ENCODE data around the gene GAMT.
A peak's percentile ranks its signal among the peaks of the same experiment; 100 is the strongest.

GAMT gene

DNA sequence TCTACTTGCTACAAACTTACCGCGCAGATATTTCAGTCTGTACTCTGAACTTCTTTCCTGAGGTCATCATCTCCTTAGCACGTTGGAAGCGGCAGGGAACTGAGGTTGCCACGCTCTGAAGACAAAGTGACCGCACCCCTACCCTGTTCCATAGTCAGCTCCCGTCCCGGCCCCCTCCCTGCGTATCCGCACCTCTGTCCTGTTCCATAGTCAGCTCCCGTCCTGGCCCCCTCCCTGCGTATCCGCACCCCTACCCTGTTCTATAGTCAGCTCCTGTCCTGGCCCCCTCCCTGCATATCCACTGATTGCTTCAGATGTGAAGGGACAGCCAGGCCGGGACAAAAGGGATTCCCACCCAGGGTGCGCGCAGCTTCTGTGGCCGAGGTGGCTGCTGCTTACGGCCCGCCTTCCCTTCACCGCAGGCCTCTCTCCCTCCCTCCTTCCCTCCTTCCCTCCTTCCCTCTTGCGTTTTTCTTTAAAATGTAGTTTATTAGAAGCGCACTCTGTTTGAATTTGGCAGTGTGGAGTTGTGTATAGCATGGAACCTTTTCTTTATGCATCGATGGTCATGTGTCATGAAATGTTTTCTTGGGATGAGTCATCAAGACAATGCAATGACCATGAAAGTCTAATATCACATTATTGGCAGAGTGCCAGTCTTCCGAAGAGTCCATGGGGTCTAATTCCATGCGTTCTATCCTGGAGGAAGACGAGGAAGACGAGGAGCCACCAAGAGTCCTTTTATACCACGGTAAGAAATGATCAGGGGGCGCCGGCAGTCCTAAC lies 39.5 kb downstream of the GAMT start:
- Histone ChIP-seq H3K4me3 (ENCODE audit: low read depth in 1 of 2, low read length in 2 of 2) (no peak overlapping the region), H3K9ac (ENCODE audit: low read depth, low read length) (no peak overlapping the region), H3K4me2 (ENCODE audit: insufficient read depth, low read length) (no peak overlapping the region), H3K27me3 (ENCODE audit: insufficient read depth, low read length, poor library complexity) (no peaks in the 10 kb centered on the region), H4K20me1 (ENCODE audit: insufficient read depth, low read length) (peaks cover 3% of the 10 kb centered on the region), H3K79me2 (ENCODE audit: insufficient read depth, low read length) (peaks cover 25% of the 10 kb centered on the region), H3K9me3 (ENCODE audit: insufficient read depth, low read length, severe bottlenecking) (no peaks in the 10 kb centered on the region), H2AFZ (ENCODE audit: low read depth, low read length) (no peak overlapping the region), H3K36me3 (ENCODE audit: insufficient read depth, low read length) (peaks cover 98% of the 10 kb centered on the region), H3K4me1 (ENCODE audit: insufficient read depth, low read length) (peaks cover 16% of the 10 kb centered on the region; the same call in 1 of the 2 replicates), H3K27ac (ENCODE audit: low read length) (no peak overlapping the region)
- DNase-seq (no peak), ATAC-seq (ENCODE audit: insufficient read depth, low read depth) (no peak)
- no peak for TF ChIP-seq EZH2 (IDR thresholded peaks at IDR 0.05; ENCODE audit: borderline replicate concordance, low read depth, low read length, severe bottlenecking)
- TF ChIP-seq, protein P1, sequence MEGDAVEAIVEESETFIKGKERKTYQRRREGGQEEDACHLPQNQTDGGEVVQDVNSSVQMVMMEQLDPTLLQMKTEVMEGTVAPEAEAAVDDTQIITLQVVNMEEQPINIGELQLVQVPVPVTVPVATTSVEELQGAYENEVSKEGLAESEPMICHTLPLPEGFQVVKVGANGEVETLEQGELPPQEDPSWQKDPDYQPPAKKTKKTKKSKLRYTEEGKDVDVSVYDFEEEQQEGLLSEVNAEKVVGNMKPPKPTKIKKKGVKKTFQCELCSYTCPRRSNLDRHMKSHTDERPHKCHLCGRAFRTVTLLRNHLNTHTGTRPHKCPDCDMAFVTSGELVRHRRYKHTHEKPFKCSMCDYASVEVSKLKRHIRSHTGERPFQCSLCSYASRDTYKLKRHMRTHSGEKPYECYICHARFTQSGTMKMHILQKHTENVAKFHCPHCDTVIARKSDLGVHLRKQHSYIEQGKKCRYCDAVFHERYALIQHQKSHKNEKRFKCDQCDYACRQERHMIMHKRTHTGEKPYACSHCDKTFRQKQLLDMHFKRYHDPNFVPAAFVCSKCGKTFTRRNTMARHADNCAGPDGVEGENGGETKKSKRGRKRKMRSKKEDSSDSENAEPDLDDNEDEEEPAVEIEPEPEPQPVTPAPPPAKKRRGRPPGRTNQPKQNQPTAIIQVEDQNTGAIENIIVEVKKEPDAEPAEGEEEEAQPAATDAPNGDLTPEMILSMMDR (IDR thresholded peaks at IDR 0.05; ENCODE audit: borderline replicate concordance, extremely low read depth, low read length, poor library complexity, severe bottlenecking), result no peak

DNA sequence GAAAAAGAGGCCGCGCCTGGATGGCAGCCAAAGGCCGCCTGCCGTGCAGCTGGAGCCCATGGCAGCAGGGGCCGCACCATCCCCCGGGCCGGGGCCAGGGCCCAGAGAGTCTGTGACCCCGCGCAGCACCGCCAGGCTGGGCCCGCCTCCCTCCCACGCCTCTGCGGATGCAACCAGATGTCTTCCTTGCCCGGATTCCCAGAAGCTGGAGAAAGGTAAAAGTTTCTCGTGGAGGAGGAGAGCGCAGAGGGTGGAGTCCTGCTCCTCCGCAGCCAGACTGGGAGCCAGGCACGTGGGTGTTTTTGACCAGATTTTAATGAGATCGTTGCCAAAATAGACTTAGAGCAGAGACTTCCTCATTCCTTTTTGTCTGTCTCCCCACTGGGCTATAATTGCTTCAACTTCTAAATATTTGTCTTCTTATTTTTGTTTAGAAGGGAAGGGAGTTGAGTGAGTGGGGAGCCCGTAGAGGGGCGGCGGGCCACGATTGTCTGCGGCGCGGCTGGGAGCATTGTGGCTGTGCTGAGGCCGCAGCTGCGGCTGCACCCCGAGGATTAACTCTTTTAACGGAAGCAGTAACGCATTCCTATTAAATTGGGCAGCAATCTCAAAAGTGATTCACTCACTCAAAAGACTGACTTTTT lies 40.4 kb downstream of the GAMT start:
- Histone ChIP-seq H3K4me3 (ENCODE audit: low read depth in 1 of 2, low read length in 2 of 2) (no peak overlapping the region), H3K9me3 (ENCODE audit: insufficient read depth, low read length, severe bottlenecking) (no peaks in the 10 kb centered on the region), H3K4me2 (ENCODE audit: insufficient read depth, low read length) (no peak overlapping the region), H3K4me1 (ENCODE audit: insufficient read depth, low read length) (peaks cover 23% of the 10 kb centered on the region), H3K36me3 (ENCODE audit: insufficient read depth, low read length) (peaks cover 97% of the 10 kb centered on the region), H2AFZ (ENCODE audit: low read depth, low read length) (no peak overlapping the region), H3K27me3 (ENCODE audit: insufficient read depth, low read length, poor library complexity) (no peaks in the 10 kb centered on the region), H4K20me1 (ENCODE audit: insufficient read depth, low read length) (peaks cover 3% of the 10 kb centered on the region), H3K79me2 (ENCODE audit: insufficient read depth, low read length) (peaks cover 33% of the 10 kb centered on the region), H3K27ac (ENCODE audit: low read length) (no peak overlapping the region), H3K9ac (ENCODE audit: low read depth, low read length) (0 out of 2 replicates have a peak overlapping the region, but pooled peaks have one; percentile 10)
- TF ChIP-seq EZH2 (IDR thresholded peaks at IDR 0.05; ENCODE audit: borderline replicate concordance, low read depth, low read length, severe bottlenecking), result no peak
- TF ChIP-seq, protein P1 (IDR thresholded peaks at IDR 0.05; ENCODE audit: borderline replicate concordance, extremely low read depth, low read length, poor library complexity, severe bottlenecking), result no peak
- DNase-seq, result no peak
- ATAC-seq (ENCODE audit: insufficient read depth, low read depth), result no peak

DNA sequence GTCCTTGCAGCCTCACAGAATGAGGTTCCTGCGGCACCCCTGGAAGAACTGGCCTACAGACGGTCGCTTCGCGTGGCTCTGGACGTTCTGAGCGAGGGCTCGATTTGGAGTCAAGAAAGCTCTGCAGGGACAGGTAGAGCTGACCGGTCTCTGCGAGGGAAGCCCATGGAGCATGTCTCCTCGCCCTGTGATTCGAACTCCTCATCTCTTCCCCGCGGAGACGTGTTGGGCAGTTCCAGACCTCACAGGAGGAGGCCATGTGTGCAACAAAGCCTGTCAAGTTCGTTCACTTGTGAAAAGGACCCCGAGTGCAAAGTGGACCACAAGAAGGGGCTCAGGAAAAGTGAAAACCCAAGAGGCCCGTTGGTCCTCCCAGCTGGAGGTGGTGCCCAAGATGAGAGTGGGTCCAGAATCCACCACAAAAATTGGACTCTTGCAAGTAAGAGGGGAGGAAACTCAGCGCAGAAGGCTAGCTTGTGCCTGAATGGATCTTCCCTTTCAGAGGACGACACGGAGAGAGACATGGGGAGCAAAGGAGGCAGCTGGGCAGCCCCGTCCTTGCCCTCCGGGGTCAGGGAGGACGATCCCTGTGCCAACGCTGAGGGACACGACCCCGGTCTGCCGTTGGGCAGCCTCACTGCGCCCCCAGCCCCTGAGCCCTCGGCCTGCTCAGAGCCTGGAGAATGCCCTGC lies 41.1 kb downstream of the GAMT start:
- Histone ChIP-seq H3K4me2 (ENCODE audit: insufficient read depth, low read length) (no peak overlapping the region), H3K27me3 (ENCODE audit: insufficient read depth, low read length, poor library complexity) (no peaks in the 10 kb centered on the region), H3K4me3 (ENCODE audit: low read depth in 1 of 2, low read length in 2 of 2) (no peak overlapping the region), H3K79me2 (ENCODE audit: insufficient read depth, low read length) (peaks cover 40% of the 10 kb centered on the region), H2AFZ (ENCODE audit: low read depth, low read length) (no peak overlapping the region), H3K36me3 (ENCODE audit: insufficient read depth, low read length) (peaks cover 90% of the 10 kb centered on the region), H3K27ac (ENCODE audit: low read length) (no peak overlapping the region), H3K9ac (ENCODE audit: low read depth, low read length) (peak overlapping the region; percentile 10; the same call in 1 of the 2 replicates), H3K4me1 (ENCODE audit: insufficient read depth, low read length) (peaks cover 30% of the 10 kb centered on the region), H3K9me3 (ENCODE audit: insufficient read depth, low read length, severe bottlenecking) (no peaks in the 10 kb centered on the region), H4K20me1 (ENCODE audit: insufficient read depth, low read length) (peaks cover 3% of the 10 kb centered on the region)
- DNase-seq, result no peak
- TF ChIP-seq EZH2 (IDR thresholded peaks at IDR 0.05; ENCODE audit: borderline replicate concordance, low read depth, low read length, severe bottlenecking), result no peak
- TF ChIP-seq, protein P1 (IDR thresholded peaks at IDR 0.05; ENCODE audit: borderline replicate concordance, extremely low read depth, low read length, poor library complexity, severe bottlenecking), result no peak
- ATAC-seq (ENCODE audit: insufficient read depth, low read depth), result no peak
